CD14-positive monocyte (primary cell): Measurements from ENCODE around the gene TMEM239. TPM values are rescaled to one million over a fixed set of nuclear protein-coding genes. Genes with fewer than 3 reads are reported as not detected.
"Not testable (repeated sequence)": the region's sequence is repeated elsewhere in the genome, so short reads cannot be mapped to it uniquely, and the experiment has no call there.

ENCODE experiments used
- DNase-seq, 3 donors: peaks; one replicate each; pipeline ENCODE4 v3.0.0-alpha.2; 2011 to 2022
- H2AFZ ChIP-seq: 2 replicates; pipeline ENCODE4 v1.6.0; 2012; ENCODE audit warnings: mild to moderate bottlenecking, low read depth, low read length, inconsistent platforms; ENCODE audit not compliant: insufficient read depth, poor library complexity, severe bottlenecking
- H3K27ac ChIP-seq, 2 donors: 1 replicate in 1 of 2; 2 replicates in 1 of 2; pipeline ENCODE4 v1.5.1; 2012 to 2013; ENCODE audit warnings: low read length in 2 of 2, control low read depth in 1 of 2, inconsistent platforms in 1 of 2, low read depth in 1 of 2, mild to moderate bottlenecking in 1 of 2
- H3K27me3 ChIP-seq, 2 donors: one replicate each; pipeline versions ENCODE4 v1.6.0 to v1.6.1; 2011 to 2013; ENCODE audit warnings: low read length in 2 of 2; ENCODE audit not compliant: control insufficient read depth in 2 of 2, insufficient read depth in 2 of 2
- H3K36me3 ChIP-seq, 2 donors: replicated peaks in 1 of 2; 1 replicate in 1 of 2; 2 replicates in 1 of 2; pipeline versions ENCODE4 v1.5.1 to v1.6.1; 2012 to 2013; ENCODE audit warnings: low read length in 2 of 2, control low read depth in 1 of 2, inconsistent platforms in 1 of 2, mild to moderate bottlenecking in 1 of 2; ENCODE audit not compliant: insufficient read depth in 2 of 2, control insufficient read depth in 1 of 2
- H3K4me1 ChIP-seq, 2 donors: 1 replicate in 1 of 2; 2 replicates in 1 of 2; pipeline versions ENCODE4 v1.5.1 to v1.6.1; 2012 to 2013; ENCODE audit warnings: low read length in 2 of 2, control low read depth in 1 of 2, inconsistent platforms in 1 of 2, mild to moderate bottlenecking in 1 of 2, moderate library complexity in 1 of 2; ENCODE audit not compliant: insufficient read depth in 2 of 2, control insufficient read depth in 1 of 2
- H3K4me2 ChIP-seq: replicated peaks from 2 replicates; pipeline ENCODE3; 2012; ENCODE audit warnings: low read length, moderate library complexity, mild to moderate bottlenecking; ENCODE audit not compliant: poor library complexity, severe bottlenecking; ENCODE audit errors: extremely low read depth
- H3K4me3 ChIP-seq, 3 experiments: fragments of 200-600 bp in 1 of 3; sonication (generic) in 1 of 3; replicated peaks in 1 of 3; 1 replicate in 2 of 3; 2 replicates in 1 of 3; pipeline ENCODE4 v1.5.1; 2011 to 2013; ENCODE audit warnings: low read length in 3 of 3, mild to moderate bottlenecking in 3 of 3, control low read depth in 2 of 3, low read depth in 2 of 3, inconsistent platforms in 1 of 3, moderate library complexity in 1 of 3
- H3K79me2 ChIP-seq: 2 replicates; pipeline ENCODE4 v1.6.0; 2012; ENCODE audit warnings: mild to moderate bottlenecking, control low read depth, inconsistent platforms, low read length, moderate library complexity; ENCODE audit not compliant: insufficient read depth
- H3K9ac ChIP-seq: 2 replicates; pipeline ENCODE4 v1.6.0; 2017; ENCODE audit warnings: low read length, mild to moderate bottlenecking; ENCODE audit not compliant: insufficient read depth, poor library complexity, severe bottlenecking
- H3K9me3 ChIP-seq, 2 donors: replicated peaks in 1 of 2; 1 replicate in 1 of 2; 2 replicates in 1 of 2; pipeline versions ENCODE4 v1.5.1 to v1.6.1; 2012 to 2013; ENCODE audit warnings: low read length in 2 of 2, control low read depth in 1 of 2; ENCODE audit not compliant: control insufficient read depth in 1 of 2, insufficient read depth in 1 of 2
- H4K20me1 ChIP-seq: 2 replicates; pipeline ENCODE4 v1.6.0; 2012; ENCODE audit warnings: mild to moderate bottlenecking, low read length, control low read depth, moderate library complexity; ENCODE audit not compliant: insufficient read depth
- H3K27ac Mint-ChIP-seq, 7 donors: one replicate each; pipeline ENCODE4 v1.8.0; 2020; ENCODE audit warnings: mild to moderate bottlenecking in 7 of 7, mixed read lengths in 7 of 7, moderate library complexity in 6 of 7, inconsistent platforms in 2 of 7
- H3K27me3 Mint-ChIP-seq, 3 donors: one replicate each; pipeline ENCODE4 v1.8.0; 2021 to 2022; ENCODE audit warnings: low read depth in 3 of 3, mild to moderate bottlenecking in 3 of 3, mixed read lengths in 3 of 3, moderate library complexity in 3 of 3, inconsistent platforms in 1 of 3
- H3K36me3 Mint-ChIP-seq, 2 donors: one replicate each; pipeline ENCODE4 v1.8.0; 2020; ENCODE audit warnings: mixed read lengths in 2 of 2, inconsistent platforms in 1 of 2, mild to moderate bottlenecking in 1 of 2
- H3K4me1 Mint-ChIP-seq: one replicate; pipeline ENCODE4 v1.8.0; 2020; ENCODE audit warnings: mild to moderate bottlenecking, mixed read lengths
- H3K4me3 Mint-ChIP-seq, 2 donors: one replicate each; pipeline ENCODE4 v1.8.0; 2020; ENCODE audit warnings: mild to moderate bottlenecking in 2 of 2, mixed read lengths in 2 of 2, moderate library complexity in 1 of 2
- H3K9me3 Mint-ChIP-seq, 7 donors: one replicate each; pipeline ENCODE4 v1.8.0; 2020 to 2022; ENCODE audit warnings: mixed read lengths in 7 of 7, mild to moderate bottlenecking in 6 of 7, moderate library complexity in 6 of 7, inconsistent platforms in 2 of 7
- CTCF ChIP-seq: fragments of 200-600 bp; IDR thresholded peaks from one replicate; pipeline ENCODE4 v1.8.0; 2022; ENCODE audit warnings: antibody characterized with exemption, mild to moderate bottlenecking
- WGBS: methylation state at CpG from one replicate; pipeline ENCODE4 v1.1.5; 2013; ENCODE audit warnings: missing lambda C conversion rate; ENCODE audit not compliant: insufficient coverage; 5-methylcytosine and 5-hydroxymethylcytosine counted together
- intact Hi-C, 2 donors: fragments of 100-400 bp; cut with micrococcal nuclease; formaldehyde crosslinking; loops; one replicate each; pipeline versions ENCODE4 v1.15.0 to v1.15.1; 2023
- polyA plus RNA-seq, 3 donors: library from polyadenylated mRNA; depleted of rRNA in 1 of 3; unstranded in 2 of 3; stranded (reverse) in 1 of 3; fragments of 300-500 nt in 2 of 3; fragments of >200 nt in 1 of 3; fragmentation: Illumina TruSeq in 2 of 3; gene quantifications; 1 replicate in 2 of 3; 2 replicates in 1 of 3; pipeline ENCODE4 v1.2.3, GENCODE V29; 2012 to 2021

The TMEM239 gene
- polyA plus RNA-seq, 3 donors: not detected

- TF ChIP-seq CTCF: no peak
- H3K9me3 ChIP-seq: no peaks in the 10 kb centered on the region
- no peaks in the 10 kb centered on the region for H3K36me3 ChIP-seq
- Mint-ChIP-seq H3K4me1 (peaks cover 14% of the 10 kb centered on the region), H3K27me3 (peaks cover 8 to 11% (median 9%) of the 10 kb centered on the region in 3 donors), H3K36me3 (no peaks in the 10 kb centered on the region), H3K27ac (no peak overlapping the region), H3K9me3 (peaks cover 0 to 5% (median 0%) of the 10 kb centered on the region in 7 donors), H3K4me3 (no peak overlapping the region)
- no peaks in the 10 kb centered on the region for H3K27me3 ChIP-seq
- no peak overlapping the region for H3K4me2 ChIP-seq
- H3K4me1 ChIP-seq: no peaks in the 10 kb centered on the region
- H3K27ac ChIP-seq: no peak overlapping the region
- DNase-seq: no peak
- no peaks in the 10 kb centered on the region for H4K20me1 ChIP-seq
- 100% methylated on average over 1 of the region's 5 CpGs for WGBS
- H2AFZ ChIP-seq: no peak overlapping the region
- H3K79me2 ChIP-seq: no peaks in the 10 kb centered on the region
- intact Hi-C loops: no loop called here
- no peak overlapping the region for H3K9ac ChIP-seq
- no peak overlapping the region for H3K4me3 ChIP-seq
Observed at GRCh38 chr20:2768632-2769015, 47.5 kb upstream of the TMEM239 start.

GRCh38 chr20:2770091-2770490, 46.1 kb upstream of the TMEM239 start:
- H3K4me2 ChIP-seq, H3K9me3 ChIP-seq, H3K4me1 ChIP-seq, H3K36me3 Mint-ChIP-seq, H3K4me3 Mint-ChIP-seq, H3K36me3 ChIP-seq, H3K4me3 ChIP-seq, H3K27me3 ChIP-seq, H3K9ac ChIP-seq, H3K27ac ChIP-seq, H3K27ac Mint-ChIP-seq, DNase-seq, intact Hi-C loops, H3K79me2 ChIP-seq, H4K20me1 ChIP-seq, H2AFZ ChIP-seq, H3K9me3 Mint-ChIP-seq: not testable (repeated sequence)
- Mint-ChIP-seq H3K27me3 (peaks cover 7 to 11% (median 11%) of the 10 kb centered on the region in 3 donors), H3K4me1 (peaks cover 14% of the 10 kb centered on the region)
- WGBS: 95% methylated on average over 10 of the region's 12 CpGs
